HG03521 (cell line): Measurements from ENCODE around the gene THSD7B.

Experiments
- ATAC-seq: cut with Tn5 transposase; IDR thresholded peaks from one replicate; pipeline ENCODE4 v1.9.1; 2021; ENCODE audit warnings: mild to moderate bottlenecking, moderate library complexity; ENCODE audit not compliant: unreplicated experiment

THSD7B gene

DNA sequence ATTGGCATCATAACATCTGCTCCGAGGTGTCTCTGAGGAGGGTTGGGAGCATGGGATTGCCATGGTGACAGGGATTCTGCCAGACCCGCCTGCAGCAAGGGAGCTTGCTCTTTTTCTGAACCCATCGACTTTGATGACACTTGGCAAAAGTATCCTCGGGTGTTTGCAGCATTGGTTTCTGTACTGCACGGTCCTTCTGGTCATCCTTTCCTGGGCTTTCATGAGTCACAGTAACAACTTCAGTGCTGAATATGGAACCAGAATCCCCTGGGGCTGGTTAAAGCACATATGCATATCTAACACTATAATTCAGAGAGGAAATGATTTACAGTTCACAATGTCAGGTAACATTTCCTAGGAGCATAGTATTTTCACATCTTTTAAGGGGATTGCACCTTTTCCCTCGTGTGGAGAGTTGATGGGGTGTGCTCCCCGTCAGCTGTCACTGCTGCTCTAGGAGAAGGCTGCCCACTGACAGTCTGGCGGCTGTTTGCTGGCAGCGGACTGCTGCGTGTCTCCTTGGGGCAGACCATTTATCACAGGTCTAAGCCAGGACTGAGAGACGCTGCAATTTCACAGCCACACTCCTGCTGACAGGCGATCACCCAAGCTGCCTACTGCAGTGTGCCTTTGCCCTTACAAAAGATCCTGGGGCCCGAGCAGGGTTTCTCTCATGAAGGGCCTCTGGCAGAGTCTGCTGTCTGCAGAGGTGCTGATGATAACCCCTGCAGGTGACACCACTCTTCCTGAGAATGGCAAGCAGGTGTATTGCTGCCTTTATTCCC lies 425.3 kb downstream of the THSD7B start:
- no peak for ATAC-seq

DNA sequence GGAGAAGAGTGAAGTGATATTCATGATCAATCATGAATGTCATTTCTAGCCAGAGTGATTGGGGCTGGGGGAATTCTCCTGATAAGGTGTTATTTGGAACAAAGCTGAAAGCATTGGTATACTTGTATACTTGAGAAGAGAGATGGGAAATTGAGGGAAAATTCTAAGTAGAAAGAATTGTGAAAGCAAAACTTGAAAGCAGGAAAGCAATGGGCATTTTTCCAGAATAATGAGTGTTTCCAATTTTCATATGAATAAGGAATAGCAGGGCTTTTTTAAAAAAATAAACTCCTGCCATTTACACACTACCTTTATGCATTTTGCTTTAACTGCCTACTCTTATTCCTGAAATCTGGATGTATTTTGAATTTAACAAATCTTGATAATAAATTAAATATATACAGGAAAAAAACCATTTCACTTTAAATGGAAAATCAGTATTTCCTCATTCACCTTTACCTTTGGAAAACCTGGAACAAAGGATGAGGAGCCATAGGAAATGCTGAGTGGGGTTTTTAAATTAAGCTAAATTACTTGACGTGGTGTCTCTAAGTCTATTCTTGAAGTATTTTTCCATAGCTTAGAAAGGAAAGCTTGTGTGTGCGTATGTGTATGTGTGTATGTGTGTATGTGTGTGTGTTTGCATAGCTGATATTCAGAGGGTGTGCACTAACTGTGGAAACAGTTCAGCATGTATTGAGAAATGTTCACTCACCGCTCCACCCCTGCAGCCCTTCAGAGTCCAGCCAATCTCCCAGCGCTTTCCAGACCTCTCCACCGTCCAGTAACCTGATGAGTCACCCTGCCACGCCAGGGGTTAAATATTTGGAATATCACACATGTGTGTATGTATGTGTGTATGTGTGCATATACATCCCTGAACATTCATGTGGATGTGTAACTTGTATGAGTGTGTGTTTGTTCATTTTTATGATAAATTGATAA lies 427.3 kb downstream of the THSD7B start:
- no peak for ATAC-seq

DNA sequence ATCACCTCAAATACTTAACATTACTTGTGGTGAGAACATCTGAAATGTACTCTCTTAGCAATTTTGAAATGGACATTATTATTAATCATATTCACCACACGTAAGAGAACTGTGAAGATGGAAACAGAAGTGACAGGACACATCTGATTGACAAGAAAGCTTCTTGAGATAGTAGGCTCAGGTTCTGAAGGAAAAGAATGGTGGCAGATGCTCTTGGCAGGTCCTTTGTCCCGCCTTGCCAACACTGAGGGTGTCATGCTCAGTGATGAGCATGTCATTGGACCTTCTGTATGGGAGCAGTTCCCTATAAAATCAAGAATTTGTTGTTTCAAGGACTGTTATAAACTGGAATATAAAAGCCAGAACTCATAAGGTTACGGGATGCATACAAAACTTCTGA lies 428.1 kb downstream of the THSD7B start:
- ATAC-seq = no peak

DNA sequence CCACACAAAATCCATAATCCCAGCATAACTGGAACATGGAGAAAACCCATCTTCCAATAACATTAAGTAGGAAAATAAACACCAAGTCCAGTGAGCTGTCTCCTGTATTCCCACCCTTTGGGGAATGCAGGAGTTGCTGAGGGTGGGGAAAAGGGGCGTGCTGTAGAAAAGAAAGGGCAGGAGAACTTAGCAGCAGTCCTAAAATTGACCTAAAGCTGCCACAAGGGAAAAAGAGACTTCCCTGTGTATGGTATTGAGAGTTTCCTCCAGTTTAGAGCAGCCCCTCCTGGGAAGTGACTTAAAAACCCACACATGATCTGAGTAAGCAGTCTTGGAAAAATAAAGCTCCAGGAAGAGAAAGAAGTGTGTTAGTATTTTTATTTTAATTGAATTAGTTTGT lies 428.8 kb downstream of the THSD7B start:
- no peak for ATAC-seq

DNA sequence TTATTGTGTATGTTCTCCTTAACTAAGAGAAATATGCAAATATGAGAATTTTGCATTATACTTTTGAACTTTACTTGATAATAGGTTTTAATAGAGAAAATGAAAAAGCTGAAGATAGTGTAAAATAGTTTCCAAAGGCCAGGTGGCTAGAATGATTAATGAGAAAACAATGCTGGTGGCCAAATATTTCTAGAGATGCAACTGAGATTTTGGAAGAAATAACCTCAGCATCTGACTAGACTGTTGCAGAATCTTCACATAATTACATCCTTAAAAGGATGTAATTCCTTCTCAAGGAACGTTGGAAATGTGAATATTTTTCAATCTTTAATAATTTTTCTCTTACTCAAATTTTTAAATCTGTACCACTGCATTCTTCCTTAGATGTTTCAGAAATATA lies 434.4 kb downstream of the THSD7B start:
- no peak for ATAC-seq

DNA sequence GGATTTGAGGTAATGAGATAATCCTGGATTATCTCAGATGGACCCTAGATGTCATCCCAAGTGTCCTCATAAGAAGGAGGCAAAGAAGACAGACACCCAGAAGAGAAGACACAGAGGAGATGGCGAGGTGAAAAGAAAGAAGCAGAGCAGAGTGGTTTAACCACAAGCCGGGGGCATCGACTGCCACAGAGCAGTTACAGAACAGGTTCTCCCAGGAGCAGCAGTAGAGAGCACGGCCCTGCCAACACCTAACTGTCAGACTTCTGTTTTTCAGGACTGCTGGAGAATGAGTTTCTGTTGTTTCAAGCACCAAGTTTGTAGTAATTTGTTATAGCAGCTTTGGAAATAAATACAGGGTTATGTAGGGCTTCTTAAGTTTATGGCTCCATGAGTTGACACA lies 437.0 kb downstream of the THSD7B start:
- no peak for ATAC-seq

DNA sequence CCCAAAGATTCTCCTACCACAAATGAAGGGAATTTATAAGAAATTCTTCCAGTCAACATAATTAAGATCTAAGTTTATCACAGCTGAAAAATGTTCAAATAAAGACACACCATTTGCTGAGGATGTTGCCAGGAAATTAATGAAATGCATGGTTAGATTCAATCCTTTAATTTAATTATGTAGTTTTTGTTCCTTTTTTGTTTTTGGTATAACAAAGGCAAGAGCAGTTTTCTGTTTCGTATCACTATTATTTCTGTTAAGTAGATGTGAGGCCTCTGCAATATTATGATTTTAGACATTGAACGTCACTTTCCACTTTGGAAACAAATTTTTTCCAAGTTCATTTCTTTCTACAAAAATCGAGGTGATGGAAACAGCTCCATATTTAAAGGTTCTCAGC lies 440.0 kb downstream of the THSD7B start:
- no peak for ATAC-seq

DNA sequence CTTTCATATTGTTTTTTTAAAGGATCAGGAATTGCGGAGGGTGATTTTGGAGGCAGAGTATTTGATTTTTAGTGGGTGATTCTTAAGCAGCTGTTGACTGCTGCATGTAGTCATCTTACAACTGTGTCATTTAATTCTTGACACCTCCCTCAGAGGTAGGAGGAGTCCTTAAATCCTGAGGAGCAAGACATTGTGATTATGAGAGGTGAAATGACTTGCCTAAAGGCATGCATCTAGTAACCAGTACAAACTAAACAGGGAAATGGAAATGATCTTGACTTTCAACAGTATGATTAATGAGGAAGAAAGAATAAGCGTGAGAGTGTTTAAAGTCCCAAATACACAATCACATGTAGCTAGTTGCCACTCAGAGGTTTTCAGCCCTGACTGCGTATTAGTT lies 440.7 kb downstream of the THSD7B start:
- no peak for ATAC-seq

DNA sequence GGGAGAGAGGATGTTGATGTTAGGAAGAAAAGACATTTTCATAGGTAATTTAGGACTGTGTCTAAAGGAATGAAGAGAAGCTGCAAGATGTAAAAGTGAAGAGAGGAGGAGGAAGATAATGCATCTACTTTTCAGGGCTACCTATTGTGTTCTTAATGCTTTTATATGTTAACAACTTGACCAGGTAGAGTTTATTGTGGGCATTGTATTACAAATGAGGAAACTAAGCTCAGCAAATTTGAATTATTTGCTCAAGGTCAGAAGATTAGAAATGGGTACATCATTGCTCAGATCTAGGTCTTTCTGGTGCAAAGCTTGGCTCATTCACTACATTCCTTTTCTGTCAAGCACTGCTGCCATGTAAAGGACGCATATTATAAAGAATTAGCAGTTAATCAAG lies 441.7 kb downstream of the THSD7B start:
- ATAC-seq = no peak

DNA sequence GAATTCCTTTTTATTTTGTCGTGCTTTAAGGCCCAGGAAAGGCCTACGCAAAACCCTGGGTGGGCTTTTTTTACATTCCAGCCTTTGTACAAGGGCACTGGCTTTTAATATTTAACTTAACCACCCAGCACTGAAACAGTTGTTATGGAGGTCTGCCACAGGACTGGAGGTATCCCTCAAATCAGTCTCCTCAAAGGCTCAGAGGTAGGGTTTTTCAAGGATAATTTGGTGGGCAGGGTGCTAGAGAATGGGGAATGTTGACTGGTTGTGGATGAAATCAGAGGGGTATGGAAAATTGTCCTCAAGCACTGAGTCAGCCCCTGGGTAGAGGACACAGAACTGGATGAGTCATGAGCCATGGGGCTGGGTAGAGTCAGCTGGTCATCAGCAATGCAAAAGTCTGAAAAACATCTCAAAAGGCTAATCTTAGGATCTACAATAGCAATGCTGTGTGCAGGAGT lies 443.1 kb downstream of the THSD7B start:
- no peak for ATAC-seq

DNA sequence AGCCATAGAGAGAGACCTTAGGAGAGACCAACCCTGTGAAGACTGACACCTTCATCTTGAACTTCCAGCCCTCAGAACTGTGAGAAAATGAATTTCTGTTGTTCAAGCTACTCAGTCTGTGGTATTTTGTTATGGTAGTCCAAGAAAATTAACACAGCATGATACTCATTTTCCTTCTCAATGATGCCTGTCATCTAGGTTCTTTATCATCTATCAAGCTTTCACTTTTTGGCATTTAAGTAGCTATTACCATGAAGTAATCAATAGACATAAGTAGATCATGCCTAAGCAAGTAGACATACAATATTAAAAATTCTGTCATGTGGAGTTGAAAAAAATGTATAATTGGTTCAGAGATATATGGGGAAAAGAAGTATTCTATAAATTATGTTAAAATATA lies 444.7 kb downstream of the THSD7B start:
- no peak for ATAC-seq

DNA sequence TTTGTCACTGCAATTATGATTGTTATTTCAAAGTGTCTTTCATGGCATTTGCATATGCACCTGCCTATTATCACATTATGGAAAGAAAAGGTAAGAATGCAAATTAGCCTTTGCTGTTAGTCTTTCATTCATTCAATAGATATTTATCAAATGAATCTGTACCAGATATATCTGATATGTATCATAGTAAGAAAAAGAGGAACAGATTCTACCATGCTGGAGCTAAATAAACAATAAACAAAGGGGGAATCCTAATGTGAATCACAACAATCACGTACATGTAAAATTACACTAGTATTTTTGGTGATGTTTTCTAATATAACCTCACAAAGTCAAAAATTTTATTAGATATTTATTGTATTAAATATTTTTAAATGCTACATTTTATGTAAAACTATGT lies 446.4 kb downstream of the THSD7B start:
- no peak for ATAC-seq

DNA sequence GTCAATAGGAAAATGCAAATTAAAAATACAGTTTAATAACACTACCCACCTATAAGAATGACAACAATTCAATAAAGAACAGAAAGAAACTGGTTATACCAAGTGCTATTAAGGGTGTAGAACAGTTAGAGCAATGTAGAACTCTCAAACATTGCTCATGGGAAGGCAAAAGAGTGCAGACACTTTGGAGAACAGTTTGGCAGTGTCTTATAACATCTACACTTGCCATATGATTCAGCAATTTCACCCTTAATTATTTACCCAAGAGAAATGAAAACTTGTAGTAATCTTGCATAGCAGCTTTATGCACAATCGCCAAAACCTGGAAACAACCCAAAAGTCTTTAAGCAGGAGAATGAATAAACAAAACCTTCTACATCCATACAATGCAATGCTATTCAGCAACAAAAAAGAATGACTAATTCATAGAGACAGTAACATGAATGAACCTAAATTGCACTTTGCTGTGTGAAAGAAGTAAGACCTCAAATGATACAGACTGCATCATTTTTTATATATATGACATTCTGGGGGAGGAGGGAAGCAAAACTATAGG lies 455.2 kb downstream of the THSD7B start:
- ATAC-seq = no peak

DNA sequence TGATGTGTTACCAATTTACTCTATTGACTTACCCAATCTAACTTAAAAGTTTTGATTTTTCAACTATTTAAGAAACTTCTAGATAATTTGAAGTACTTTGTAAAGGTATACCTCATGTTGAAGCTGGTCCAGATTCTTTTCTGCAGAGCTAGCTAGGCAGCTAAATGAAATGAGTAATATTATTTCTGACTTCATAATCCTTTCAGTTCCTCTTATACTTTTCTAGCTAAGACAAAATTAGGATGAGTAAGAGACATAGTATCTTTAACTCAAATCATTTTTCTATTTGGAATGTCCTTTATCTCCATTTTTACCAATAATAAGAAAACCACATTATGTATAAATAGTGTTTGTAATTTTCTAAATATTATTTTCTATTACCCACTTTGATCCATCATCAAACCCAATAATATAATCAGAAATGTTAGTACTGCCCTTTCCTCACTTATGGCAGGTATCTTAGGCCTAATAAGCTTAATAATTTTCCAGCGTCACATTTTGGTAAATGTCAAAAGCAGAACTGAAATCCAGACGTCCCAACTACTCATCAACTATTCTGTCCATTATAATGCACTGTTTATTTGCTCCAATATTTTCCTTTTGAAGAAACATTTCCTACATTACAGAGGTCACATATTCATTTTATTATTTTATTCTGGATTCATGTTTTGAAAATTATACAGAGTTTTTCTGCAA lies 456.6 kb downstream of the THSD7B start:
- ATAC-seq = no peak

DNA sequence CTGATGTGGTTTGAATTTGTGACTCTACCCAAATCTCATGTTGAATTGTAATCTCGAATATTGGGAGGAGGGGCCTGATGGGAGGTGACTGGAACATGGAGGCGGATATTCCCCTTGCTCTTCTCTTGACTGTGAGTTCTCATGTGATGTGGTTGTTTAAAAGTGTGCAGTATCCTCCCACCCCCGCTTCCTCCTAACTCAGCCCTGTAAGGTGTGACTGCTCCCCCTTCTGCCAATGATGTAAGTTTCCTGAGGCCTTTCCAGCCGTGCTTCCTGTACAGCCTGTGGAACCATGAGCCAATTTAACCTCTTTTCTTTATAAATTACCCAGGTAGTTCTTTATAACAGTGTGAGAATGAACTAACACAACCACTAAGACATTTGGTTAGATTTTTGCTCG lies 458.4 kb downstream of the THSD7B start:
- ATAC-seq = no peak

DNA sequence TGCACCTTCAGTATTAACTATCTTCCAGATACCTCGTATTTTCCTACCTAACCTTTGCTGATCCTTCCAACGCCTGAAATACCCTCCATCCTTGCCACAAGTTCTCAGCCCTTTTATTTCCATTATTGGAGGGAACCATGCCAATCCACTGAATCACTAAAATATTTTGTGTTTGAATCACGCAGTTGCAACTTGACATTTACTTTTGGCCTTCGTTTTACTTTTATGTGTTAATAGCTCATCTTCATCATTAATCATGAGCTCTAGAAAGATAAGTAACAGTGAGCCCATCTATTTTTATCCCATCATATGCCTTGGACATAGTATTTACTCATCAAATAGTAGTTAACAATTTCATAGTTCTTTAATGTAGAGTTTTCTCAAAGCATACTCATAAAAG lies 463.2 kb downstream of the THSD7B start:
- no peak for ATAC-seq

DNA sequence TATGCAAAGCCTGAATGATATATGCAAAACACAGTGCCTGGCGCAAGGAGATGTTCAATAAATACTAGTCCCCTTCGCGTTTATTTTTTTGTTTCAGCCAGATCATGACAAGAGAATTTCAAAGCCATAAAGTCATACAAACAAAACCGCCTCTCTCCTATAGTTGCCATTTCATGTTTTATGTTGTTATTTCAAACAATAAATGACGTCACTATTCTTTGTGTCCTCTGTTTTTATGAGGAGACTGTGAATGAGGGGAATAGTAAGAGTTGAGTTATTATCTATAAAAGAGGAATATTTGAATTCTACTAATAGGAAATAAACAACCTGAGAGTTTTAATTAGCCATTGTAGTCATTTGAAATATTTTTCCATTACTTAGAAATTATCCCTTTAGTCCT lies 464.5 kb downstream of the THSD7B start:
- ATAC-seq = no peak

DNA sequence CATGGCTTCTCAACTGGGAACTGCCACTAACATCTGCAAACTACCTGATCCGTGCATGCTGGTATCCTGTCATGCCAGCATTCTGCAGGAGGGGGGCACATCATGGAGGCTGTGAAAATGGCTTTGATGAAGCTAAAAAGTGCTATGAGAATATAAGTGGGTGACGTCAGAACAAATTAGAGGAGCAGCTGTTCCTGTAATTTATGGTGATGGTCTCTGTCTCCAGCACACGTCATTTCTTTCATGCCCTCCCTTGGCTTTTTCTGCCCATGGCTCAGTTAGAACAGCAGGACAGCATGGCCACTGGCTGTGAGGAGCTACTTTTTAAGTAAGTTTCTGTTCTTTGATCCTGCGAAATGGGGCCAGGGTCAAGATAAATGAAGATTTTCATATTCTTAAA lies 466.3 kb downstream of the THSD7B start:
- no peak for ATAC-seq

DNA sequence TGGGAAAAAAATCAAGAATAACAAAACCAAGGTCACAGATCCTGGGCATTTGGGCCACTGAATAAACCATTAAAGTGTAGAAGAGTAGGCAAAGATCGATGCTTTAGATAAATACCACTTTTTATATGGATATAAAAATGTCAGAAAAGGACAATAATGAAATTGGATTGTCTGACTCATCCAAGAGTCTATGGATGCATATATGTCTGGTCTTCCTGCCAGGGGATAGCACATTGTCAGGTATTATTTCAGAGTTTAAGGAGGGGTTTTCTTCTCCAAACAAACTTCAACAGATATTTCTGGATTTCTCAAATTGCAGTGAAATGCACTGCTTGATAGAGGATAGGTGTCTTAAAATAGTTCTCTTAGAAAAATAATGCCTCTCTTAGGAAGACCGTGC lies 466.7 kb downstream of the THSD7B start:
- ATAC-seq = no peak

DNA sequence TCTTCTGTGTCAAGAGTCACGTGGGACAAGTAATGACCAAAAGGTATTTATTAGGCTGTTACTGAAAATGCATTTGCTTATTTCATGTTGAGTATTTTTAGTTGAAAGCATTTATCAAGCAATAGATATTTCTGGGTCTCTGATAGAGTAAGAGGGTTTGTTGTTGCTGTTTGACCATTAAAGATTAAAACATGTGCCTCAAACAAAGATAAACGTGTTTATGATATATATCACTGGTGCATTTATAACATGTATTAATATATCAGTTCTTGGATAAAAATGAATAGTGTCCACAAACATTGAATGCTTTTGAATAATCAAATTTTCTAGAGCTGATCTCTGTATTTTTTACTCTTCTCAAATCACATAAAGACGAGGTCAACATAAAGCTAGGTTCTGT lies 467.7 kb downstream of the THSD7B start:
- no peak for ATAC-seq

DNA sequence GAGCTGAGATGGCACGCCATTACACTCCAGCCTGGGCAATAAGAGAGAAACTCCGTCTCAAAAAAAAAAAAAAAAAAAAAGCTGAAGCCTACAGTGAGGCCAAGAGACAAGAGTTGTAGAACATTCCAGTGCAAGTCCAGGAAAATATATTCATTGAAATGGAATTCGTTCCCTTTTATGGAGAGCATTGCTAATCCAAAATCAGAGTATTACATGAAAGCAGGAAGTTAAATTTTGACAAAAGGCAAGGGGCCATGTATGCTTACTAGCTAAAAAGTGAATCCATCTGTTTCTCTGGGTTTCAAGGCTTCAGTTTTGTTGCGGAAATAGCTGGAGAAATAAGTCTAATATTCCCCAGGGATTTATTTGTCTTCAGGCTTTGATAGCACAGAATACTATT lies 471.7 kb downstream of the THSD7B start:
- ATAC-seq = no peak
